Ovary (tissue), 3 donors: ENCODE measurements around the gene CCNE1.

ENCODE experiments used
- CTCF ChIP-seq, 3 donors: fragments of 450-650 bp in 2 of 3; fragments of 200-600 bp in 1 of 3; IDR thresholded peaks; one replicate each; pipeline versions ENCODE4 v1.5.1 to v1.8.0; 2016 to 2022; ENCODE audit warnings: antibody characterized with exemption in 3 of 3, mild to moderate bottlenecking in 1 of 3
- POLR2A ChIP-seq: fragments of 450-650 bp; IDR thresholded peaks from one replicate; pipeline ENCODE4 v1.6.1; 2017; ENCODE audit warnings: antibody characterized with exemption, mild to moderate bottlenecking, moderate library complexity
- donor health status: DM: no; HTN: no; CAD: no.

GRCh38 chr19:29779921-29780320 is 31.9 kb upstream of the CCNE1 start:
- TF ChIP-seq CTCF (IDR thresholded peaks at IDR 0.05) (no peak), POLR2A (no peak)
